SW 1271 (cell line): ENCODE data around the gene FBXO28.
A peak's percentile ranks its signal among the peaks of the same experiment; 100 is the strongest.

ENCODE experiments used
- DNase-seq, 2 experiments: peaks; one replicate each; lab custom pipeline; 2025; lab: John Stamatoyannopoulos, UW

FBXO28 gene

DNA sequence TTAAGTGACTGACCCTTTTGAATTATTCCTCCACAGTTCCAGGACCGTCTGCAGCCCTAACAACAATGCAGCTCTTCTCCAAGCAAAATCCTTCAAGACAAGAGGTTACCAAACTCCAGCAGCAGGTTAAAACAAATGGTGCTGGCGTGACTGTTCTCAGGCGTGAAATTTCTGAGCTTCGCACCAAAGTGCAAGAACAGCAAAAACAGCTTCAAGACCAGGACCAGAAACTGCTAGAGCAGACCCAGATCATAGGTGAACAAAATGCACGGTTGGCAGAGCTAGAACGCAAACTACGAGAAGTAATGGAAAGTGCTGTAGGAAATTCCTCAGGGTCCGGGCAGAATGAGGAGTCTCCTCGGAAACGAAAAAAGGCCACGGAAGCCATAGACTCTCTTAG lies 43.4 kb downstream of the FBXO28 start:
- DNase-seq, result no peak

DNA sequence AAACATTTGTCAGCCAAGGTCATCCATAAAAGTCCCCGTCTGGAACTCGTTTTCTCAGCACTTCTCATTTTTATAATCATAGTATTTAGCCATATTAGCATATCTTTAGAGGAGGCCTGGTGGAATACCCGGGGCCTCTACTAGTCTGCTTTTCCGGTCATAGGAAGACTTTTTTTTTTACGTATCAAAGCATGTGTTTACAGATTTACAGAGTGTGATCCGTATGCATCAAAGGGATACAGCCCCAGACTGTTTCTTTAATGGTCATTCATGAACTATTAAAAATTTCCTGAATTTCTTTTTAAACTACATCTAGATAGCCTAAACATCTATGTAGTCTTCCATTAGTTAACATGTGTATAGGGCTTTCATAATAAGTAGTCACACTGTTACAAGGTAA lies 45.6 kb downstream of the FBXO28 start:
- DNase-seq, result no peak

DNA sequence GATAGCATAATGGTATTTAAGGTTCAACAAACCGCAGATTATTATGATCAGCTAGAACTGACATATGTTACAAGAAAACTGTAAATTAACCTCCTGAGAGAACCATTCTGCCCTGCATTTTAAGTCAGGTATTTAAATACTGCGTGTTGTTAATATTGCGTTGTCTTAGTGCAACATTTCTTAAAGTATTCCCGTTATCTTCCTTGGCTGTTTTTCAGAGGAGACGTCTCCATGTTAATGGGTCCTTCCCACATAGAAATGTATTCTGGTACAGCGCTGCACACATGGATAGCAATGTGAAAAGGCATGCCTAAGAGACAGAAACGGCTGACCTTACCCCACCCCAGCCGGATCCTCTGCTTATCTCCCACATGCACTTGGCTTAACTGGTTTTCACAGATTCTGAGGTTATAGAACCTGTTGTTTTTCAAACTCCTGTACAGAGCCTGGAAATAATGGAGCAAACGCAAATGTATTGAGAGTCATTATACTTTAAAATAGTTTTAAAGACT lies 46.3 kb downstream of the FBXO28 start:
- DNase-seq, result no peak

DNA sequence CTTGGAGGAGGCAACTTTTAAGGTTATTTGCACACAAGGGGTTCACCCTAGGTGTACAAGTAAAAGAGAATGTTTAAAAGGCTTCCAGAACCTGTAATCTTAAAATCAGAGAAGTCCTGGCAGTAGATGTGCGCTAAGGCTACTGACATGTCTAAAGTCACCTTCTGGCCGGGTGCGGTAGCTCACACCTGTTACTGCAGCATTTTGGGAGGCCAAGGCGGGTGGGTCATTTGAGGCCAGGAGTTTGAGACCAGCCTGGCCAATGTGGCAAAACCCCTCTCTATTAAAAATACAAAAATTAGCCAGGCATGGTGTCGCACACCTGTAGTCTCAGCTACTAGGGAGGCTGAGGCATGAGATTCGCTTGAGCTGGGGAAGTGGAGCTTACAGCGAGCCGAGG lies 48.9 kb downstream of the FBXO28 start:
- DNase-seq, result no peak

DNA sequence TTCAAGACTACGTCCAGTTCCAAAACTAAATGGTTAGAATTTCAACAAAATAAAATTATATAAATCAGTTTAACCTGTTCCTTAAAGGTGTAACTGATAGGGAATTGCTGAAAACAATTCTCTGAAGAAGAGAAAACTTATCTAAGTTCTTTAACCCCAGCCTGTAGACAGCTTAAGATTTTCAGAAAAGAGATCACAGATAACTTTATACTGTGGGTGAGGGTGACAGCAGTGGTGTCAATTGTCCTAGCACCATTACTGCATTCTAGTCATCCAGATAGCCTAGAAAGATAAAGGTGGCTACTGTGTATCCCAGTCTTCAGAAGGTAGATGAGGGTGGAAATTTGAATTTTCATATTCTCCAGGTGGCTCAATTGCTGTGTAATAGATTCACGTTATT lies 49.4 kb downstream of the FBXO28 start:
- DNase-seq, result no peak

DNA sequence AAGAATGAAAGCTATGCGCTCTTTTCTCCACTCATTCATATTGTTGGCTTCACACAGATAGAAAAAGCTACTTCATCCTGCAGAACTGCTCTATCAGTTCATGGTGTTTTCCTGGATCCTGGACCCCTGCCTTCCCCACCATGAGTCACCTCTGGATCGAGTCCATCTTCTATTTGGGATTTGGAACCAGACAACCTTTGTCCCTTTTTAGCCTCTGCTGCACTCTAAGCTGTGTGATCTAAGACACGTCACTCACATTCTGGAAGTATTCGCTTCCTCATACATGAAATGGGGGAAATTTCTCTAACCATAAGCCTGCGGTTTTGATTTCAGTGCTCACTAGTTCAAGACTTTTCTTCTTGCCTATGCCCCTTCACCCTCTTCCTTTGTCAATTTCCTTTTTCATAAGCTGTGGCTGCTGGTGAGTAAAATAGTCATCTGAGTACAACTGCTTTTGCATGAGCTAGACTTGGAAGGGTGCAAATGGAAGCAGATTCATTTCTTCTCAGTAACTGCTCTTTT lies 55.0 kb downstream of the FBXO28 start:
- no peak for DNase-seq

DNA sequence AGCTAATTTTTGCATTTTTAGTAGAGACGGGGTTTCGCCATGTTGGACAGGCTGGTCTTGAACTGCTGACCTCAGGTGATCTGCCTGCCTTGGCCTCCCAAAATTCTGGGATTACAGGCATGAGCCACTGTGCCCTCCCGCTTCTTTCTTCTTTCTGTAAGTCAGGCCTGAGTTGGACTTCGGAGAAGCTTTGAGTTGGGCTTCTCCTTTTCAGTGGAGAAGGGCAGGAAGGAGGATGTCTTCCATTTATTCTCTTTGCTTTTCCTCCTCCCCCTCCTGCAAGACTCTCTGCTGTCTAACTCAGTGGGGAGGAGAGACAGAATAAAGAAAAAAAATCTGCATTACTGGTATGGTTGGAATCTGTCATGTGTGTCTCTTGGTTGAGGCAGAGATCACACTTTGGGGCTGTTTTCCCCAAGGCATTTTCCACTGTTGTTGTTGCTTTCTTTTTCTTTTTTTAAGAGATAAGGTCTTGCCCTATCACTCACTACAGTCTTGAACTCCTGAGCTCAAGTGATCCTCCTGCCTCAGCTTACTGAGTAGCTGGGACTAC lies 55.9 kb downstream of the FBXO28 start:
- DNase-seq, result no peak

DNA sequence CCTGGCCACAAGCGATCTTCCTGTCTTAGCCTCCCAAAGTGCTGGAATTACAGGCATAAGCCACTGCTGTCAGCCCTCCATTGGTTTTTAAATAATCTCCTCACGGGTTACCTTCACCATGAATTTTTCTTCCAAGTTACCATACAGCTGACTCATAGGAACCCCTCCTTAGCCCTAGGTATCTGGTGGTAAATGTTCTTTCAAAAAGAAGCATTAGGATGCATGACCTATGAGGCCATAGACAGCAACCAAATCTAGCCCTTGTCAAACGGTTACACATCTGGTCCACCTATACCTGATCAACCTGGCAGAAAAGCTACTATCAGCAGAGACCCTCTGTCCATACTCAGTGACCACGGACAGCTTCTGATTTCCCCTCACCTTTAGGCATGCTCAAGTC lies 56.4 kb downstream of the FBXO28 start:
- DNase-seq, result no peak

DNA sequence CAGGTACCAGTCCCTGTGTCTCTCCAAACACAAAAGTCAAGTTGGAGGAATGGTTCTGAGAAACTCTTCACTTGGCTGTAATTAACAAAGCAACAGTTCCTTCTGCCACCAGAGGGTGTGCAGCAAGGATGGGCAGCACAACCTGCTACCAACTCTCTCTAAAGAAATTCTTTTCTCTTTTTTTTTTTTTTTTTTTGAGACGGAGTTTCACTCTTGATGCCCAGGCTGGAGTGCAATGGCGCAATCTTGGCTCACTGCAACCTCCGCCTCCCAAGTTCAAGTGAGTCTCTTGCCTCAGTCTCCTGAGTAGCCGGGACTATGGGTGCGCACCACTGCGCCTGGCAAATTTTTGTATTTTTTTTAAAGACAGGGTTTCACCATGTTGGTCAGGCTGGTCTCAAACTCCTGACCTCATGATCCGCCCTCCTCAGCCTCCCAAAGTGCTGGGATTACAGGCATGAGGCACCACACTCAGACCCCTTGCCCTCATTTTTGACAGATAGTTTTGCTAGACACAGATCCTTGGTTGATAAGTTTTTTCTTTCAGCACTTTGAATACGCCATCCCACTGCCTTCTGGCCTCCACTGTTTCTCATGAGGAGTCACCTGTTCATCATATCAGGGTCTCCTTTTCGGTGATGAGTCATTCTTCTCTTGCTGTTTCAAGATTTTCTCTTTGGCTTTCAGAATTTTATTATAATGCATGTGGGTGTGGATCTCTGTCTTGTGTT lies 57.0 kb downstream of the FBXO28 start:
- DNase-seq, result no peak

DNA sequence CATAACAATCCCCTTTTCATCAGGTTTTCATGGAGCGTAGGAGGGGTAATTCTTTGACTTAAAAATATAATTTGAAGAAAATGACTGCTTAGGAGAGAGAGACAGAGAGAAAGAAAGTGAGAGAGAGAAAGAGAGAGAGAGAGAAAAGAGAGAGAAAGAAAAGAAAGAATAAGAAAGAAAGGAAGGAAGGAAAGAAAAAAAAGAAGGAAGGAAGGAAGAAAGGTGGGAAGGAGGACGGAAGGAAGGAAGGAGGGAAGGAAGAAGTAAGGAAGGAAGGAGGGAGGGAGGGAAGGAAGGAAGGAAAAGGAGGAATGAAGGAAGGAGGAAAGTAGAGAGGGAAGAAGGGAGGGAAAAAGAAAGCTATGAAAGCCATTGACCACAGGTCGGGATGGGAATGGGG lies 58.3 kb downstream of the FBXO28 start:
- DNase-seq, result no peak

DNA sequence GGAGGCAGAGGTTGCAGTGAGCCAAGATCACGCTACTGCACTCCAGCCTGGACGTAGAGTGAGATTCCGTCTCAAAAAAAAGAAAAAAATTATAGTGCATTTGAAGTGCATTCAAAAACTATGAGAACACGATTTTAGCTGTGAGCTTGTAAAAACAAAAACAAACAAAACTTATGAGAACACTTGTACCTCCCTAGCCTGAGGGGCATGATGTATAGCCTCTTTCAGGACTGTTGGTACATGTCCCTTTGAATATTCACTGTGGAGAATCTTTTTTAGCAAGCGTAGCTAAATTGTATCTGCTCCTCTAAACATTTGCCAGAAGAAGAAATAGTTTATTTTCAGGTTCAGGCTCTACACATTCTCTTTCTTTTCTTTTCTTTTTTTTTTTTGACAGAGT lies 59.6 kb downstream of the FBXO28 start:
- DNase-seq, result no peak

DNA sequence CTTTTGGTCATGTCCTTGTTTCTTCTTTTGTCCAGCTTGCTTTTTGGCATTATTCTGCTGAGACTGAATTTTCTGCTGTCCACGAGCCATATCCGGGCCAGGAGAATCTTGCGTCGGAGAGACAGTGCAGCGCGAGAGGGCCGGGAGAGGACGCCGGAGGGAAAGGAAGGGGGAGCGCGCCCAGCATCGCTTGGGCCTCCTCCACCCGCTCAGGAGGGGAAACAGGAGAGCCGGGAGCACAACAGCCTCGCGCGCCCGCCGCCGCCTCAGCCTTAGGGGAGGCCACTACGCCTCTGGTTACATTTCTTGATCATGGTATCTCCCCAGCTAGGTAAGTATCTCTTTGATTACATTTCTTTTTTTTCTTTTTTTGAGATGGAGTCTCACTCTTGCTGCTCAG lies 61.7 kb downstream of the FBXO28 start:
- DNase-seq, result no peak

DNA sequence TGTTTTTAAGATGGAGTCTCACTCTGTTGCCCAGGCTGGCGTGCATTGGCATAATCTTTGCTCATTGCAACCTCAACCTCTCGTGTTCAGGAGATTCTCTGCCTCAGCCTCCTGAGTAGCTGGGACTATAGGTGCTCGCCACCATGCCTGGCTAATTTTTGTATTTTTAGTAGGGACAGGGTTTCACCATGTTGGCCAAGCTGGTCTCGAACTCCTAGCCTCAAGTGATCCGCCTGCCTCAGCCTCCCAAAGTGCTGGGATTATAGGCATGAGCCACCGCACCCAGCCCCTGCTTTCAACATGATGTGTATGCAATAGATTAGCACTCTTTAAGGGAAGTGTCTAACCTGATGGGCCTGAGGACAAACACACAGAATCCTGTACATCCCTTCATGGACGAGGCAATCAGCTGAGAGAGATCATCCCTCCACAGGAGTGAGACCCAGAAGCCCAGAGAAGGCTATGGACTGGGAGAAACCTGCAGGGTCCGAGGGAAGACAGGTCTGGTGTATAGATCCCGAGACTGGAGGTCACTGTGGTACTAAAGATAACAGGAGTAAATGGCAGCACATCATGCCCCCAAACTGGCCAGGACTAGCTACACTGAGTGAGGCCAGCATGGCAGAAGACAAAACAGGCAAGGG lies 63.6 kb downstream of the FBXO28 start:
- DNase-seq, result no peak

DNA sequence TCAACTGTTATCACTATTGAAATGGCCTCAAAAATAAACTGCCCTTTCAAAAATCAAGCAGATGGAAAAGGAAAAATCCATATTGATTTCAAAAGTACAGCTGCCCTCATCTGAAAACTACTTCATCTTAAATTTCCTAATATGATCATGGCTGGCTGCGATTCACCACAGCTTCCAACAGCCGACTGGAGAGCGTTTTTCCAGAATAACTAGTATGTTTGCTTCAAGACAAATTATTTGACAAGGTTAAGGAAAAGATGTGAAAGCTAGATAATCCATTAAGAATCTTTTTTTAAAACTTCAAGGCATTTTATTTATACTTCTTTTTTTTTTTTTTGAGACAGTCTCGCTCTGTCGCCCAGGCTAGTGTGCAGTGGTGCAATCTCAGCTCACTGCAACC lies 65.0 kb downstream of the FBXO28 start:
- DNase-seq, result no peak

DNA sequence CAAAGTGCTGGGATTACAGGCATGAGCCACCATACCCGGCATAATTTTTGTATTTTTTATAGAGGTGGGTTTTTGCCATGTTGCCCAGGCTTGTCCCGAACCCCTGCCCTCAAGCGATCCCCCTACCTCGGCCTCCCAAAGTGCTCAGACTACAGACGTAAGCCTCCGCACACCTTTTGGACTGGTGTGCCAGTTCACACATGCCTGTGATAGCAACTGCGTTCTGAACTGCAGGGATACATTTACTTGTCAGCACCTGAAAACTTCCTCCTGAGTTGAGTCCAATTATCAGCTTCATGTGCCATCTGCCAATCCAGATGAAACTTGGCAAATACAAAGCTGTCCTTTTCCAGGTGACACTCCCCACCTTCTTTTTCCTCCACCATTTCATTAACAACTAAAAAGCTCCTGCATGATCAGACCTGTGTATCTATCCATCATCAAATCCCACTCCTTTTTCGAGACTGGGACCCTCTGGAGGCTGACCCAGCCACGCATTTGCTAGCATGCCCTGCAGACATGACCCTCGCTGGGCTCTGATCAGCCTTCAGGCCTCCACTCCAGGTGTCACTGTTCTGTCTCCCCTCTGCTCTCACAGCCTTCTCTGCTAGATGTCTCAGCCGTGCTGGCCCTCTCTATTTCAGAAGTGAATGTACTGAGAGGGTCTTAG lies 67.0 kb downstream of the FBXO28 start:
- no peak for DNase-seq

DNA sequence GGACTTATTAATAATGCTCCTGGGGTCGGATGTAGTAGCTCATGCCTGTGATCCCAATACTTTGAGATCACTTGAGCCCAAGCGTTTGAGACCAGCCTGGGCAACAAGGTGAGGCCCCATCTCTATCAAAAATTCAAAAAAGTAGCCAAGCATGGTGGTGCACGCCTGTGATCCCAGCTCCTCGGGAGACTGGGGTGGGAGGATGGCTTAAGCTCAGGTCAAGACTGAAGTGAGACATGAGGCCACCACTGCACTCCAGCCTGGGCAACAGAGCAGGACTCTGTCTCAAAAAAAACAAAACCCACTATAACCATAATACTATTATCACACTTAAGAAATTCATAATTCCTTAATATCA lies 67.5 kb downstream of the FBXO28 start:
- DNase-seq, result no peak

DNA sequence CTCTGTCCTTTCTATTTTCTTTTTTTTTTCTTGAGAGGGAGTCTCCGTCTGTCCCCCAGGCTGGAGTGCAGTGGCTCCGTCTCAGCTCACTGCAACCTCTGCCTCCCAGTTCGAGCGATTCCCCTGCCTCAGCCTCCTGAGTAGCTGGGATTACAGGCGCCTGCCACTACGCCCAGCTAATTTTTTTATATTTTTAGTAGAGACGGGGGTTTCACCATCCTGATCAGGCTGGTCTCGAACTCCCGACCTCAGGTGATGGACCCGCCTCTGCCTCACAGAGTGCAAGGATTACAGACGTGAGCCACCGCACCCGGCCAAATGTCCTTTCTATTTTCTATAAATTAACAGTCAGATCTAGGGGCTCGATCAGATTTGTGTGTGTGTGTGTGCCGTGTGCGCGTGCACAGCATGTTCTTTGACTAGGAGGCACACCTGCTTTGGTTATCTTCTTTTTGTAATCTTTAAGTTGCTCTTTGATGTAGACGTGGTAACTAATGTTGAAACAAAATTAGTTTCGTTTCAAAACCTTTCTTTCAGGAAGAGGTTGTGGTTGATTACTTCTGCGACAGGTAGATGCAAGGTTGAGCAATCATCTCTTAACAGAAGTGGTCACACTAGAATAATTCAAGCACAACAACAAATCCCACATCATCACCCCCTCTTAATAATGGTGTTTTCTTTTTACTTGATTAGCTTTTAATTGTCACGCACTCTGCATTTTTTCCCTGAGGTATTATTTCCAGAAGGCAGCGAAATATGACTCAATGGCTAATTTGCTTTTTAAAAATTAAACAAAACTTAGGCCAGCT lies 68.3 kb downstream of the FBXO28 start:
- DNase-seq, result no peak

DNA sequence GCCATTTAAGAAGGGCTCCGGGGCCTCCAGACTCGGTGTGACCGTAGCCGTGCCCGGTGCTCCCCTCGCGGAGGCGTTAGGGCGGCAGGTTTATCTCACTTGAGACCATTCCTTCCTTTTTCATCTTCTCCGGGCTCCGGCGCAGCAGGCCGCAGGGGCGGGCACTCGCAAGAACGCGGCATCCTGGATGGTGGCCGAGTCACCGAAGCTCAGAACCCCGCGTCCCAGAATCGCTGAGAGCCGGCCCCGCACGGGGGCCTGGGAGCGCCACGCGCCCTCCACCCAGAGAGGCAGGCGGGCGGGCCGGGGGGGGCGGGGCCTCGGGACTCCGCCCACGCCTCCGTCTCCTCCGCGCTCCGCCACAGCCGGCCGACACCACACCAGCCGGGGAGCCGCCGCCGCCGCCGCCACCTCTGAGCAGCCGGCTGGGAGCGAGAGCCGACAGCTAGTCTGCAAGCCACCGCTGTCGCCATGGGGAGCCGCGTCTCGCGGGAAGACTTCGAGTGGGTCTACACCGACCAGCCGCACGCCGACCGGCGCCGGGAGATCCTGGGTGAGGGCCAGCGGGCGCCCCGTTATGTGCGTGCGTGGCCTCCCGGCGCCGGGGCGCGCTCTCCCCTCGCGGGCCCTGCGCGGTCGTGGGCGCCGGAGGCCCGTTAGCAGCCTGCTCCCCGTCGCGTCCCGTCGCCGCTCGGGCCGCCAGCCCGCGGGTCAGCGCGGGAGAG lies 69.1 kb downstream of the FBXO28 start, which contains the start of gene DEGS1:
Gene DEGS1 (plus strand): TSS at position 375 of the 725 bp plus-strand sequence. CDS start 97 bp downstream, at position 472.
- DNase-seq, result peak; percentile 4 to 52

DNA sequence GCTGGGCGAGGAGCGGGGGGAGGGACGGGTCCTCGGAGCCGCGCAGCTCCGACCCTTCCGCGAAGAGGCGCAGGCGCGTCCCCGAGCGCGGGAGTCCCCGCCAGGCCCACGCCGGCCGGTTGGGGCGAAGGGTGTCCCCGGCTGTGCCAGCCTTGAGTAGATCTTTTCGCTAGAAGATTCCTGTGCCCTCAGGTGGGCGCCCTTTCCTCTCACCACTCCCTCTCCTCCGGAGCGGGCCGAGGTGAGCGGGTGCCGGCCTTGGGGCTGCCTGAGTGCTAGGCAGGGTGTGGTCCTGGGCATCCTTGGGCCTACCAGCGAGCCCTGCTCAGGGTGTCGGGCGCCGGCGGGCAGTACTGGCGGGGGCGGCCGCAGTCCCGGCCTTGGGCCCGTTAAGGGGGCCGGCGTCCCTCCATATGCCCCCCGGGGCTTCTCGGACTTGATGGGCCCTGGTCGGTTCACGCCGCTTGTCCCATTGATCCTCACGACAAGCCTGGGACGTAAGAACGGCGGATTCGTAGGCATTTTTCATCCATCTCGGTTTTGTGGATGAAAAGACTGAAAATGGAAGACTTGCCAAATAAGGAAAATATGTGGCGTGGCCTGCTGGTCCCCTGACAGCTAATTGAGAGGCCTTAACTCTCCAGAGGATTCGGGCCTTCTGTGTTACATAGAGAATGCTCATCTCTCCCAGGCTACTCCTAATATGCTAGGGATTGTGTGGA lies 69.8 kb downstream of the FBXO28 start:
- DNase-seq, result peak in 1 of 2 experiments; percentile 30

DNA sequence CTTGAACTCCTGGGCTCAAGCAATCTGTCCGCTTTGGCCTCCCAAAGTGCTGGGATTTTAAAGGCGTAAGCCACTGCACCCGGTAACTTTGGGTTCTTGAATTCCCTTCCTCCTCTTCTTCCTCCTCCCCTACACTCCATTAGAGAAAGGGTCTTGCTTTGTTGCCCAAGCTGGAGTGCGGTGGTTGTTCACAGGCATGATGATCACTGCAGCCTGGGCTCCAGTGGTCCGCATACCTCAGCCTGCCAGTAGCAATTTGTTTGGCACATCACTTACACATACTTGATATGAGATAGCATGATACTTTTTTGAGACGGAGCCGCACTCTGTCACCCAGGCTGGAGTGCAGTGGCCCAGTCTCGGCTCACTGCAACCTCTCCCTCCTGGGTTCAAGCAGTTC lies 71.3 kb downstream of the FBXO28 start:
- no peak for DNase-seq
